GM18508 (cell line): ENCODE measurements around the gene TNS4.

Experiments used
- ATAC-seq: cut with Tn5 transposase; IDR thresholded peaks from one replicate; pipeline ENCODE4 v1.9.1; 2021; ENCODE audit warnings: moderate number of reproducible peaks; ENCODE audit not compliant: insufficient read depth, unreplicated experiment

TNS4 gene

DNA sequence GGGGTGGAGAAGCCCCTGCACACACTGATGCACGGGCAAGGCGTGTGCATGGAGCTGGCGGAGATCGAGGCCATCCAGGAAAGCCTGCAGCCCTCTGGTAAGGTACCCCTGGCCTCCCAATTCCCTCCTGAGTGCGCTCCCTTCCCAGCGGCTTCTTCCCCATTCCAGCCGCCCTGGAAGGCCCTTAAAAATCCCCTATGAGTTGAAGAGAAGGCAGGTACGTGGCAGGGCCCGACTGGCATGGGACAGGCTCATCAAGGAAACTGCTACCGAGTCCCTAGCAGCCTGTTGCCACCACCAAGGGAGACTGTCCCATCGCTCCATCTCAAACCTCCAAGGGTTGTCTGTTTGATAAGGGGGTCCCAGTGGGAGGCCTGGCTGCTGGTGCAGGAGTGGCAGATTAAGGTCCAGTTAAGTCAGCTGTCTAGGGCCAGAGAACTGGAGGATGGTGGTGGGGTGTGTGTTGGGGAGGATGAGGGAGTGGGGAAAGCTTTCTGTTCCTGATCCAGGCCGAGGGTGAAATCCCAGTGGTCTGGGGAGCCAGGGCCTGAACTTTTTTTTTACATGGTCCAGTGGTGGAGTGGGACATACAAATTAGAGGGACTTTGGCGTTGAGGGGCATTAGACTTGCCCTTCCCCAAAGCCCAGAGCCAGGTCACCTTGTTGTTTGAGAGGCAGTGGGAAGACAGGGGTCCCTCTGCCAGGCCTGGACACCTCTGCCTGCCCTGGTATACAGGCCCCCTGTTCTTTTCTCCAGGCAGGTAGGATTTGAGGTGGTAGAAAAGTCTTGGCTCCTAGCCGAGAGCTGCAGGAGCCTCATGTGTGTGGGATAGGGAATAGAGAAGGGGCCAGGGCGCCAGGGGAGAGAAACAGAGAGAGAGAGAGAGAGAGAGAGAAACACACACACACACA, 57.2 kb downstream of the TNS4 start:
- ATAC-seq, result no peak

DNA sequence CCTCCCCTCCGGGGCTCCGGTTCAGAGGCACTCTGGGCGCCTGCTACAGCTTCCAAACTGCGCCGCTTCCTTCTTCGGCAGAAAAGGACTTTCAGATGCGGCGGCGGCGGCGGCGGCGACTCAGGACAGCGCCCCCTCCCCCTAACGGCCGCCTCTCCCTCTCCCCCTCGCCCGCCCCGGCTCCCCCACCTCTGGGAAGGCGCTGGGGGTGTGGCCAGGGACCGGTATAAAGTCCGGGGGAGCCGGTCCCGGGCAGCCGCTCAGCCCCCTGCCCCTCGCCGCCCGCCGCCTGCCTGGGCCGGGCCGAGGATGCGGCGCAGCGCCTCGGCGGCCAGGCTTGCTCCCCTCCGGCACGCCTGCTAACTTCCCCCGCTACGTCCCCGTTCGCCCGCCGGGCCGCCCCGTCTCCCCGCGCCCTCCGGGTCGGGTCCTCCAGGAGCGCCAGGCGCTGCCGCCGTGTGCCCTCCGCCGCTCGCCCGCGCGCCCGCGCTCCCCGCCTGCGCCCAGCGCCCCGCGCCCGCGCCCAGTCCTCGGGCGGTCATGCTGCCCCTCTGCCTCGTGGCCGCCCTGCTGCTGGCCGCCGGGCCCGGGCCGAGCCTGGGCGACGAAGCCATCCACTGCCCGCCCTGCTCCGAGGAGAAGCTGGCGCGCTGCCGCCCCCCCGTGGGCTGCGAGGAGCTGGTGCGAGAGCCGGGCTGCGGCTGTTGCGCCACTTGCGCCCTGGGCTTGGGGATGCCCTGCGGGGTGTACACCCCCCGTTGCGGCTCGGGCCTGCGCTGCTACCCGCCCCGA, 58.0 kb downstream of the TNS4 start, which contains the start of gene IGFBP4:
TSS of gene IGFBP4 (plus strand) at position 255 of the 792 bp plus-strand sequence. CDS start at position 541, 286 bp downstream.
- no peak for ATAC-seq

DNA sequence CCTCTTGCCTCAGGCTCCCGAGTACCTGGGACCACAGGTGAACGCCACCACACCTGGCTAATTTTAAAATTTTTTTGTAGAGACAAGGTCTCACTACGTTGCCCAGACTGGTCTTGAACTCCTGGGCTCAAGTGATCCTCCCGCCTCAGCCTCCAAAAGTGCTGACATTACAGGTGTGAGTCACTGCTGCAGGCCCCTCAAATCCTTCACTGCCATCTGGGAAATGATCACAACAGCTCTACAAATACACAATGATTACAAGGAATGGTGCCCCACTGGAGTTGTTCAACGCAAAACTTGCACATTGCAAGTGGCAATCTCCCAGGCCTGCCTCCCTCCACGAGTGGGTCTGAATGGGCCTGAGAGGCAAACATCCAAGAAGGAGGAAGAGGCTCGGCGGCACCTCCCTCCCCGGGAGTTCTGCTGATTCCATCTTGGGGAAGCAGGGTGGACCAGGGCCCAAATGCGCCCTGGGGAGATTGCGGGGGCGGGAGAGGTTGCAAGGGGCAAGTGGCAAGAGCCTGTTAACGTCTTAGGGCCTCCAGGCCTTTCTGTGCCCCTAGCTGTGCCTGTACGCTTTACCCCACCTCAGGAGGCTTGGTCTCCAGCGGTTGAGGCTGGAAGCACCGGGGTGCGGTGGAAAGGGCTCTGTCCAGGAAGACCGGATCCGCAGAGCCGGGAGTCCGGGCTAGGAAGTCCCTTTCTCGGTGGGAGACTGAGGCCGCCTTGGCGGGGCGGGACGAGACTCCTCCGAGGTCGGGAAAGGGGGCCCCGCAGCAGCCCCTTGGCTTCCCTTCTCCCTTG, 58.8 kb downstream of the TNS4 start:
- no peak for ATAC-seq

DNA sequence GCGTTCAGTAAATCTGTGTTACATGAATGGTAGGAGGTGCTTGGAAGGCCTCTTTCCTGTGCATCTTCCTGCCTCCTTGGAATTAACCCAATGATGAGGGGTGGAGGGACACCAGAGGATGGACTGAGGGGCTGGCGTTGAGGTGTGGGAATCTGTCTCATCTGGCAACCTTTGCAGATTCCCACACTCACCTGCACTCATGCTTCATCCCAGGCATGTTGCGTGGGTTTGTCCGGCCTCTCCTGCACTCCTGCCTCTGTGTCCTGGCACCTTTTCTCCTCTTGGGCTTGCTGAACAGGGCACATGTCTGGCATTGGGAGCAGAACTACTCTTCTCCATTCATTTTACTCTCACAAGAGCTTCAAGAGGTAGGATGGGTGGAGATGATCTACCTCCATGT, 61.3 kb downstream of the TNS4 start:
- ATAC-seq, result no peak

DNA sequence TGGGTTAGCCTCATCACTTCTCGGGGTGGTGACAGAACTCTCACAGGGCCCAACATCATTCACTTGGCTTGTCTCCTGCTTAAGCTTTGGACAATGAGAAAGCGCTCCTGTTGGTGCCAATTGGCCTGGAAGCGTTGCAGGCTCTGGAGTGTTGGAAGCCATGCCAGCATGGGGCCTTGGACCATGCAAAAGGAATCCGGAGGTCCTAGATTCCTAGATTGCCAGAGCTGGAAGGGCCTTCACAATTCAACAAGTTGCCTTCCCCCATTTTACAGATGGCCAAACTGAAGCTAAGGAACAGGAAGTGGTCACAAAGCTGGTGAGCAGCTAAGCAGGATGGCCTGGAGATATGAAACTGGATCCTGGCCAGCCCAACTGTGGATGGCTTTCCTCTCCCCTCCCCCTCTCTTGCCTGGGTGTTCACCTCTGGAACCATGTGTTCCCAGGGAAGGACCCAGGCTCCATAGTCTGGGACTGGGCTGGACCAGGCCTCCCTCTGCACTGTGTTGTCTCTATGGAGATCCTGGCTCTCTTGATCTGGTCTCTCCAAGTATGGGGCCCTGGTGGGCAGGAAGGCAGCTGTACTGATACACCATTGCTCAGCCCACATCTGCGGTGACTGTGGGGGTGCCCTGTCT, 64.2 kb downstream of the TNS4 start:
- no peak for ATAC-seq

DNA sequence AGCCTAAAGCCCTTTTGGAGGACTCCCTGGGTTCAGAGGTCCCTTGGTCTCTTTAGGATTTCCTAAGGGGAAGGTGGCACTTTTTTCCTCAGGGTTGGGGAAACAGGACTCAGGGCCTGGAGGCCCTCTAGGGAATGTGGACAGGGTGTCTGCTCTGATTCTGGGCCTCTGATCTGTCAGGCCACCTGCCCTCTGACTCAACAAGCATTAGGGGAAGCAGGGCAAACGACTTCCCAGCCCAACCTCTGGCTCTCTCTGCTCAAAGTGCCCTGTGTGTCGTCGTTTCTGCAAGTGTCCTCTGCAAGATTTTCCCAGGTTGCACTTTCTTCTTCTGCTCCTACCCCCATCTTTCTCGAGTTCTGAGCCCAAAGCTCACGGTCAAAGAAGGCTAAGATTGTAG, 64.8 kb downstream of the TNS4 start:
- no peak for ATAC-seq

DNA sequence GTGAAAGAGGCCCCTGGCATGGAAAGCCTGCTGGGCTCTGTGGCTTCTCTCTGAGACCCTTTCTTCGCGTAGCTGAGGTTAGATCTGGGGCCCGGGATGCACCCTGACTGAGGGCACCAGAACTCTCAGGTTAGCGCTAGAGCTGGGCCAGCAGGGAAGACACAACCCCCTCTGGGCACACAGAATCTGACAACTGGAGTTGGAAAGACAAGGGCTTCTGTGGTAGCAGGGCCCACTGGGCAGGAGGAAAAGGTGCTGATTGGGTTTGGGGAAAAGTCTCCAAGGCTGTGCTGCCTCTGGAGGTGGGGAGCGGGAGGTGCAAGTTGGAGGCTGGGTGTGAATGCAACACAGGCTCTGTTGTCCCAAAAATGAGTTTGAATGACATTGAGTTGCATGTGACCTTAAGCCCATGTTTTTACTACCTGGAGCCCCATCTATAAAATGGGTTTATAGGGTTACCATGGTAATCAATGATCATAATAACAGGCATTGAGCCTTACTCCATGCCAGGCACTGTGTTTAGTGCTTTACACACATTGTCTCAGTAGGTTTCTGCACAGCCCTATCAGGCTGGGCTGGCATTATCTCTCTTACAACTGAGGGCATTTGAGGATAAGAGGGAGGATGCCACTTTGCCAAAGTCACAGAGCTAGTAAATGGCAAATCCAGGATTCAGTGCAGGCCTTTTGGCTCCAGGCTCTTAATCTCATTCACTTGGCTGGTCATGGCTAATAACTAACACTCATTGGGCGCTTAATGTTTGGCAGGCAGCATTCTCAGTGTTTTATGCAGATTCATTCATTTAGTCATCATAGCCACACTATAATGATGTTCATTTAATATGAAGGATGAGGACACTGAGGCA, 67.6 kb downstream of the TNS4 start:
- no peak for ATAC-seq

DNA sequence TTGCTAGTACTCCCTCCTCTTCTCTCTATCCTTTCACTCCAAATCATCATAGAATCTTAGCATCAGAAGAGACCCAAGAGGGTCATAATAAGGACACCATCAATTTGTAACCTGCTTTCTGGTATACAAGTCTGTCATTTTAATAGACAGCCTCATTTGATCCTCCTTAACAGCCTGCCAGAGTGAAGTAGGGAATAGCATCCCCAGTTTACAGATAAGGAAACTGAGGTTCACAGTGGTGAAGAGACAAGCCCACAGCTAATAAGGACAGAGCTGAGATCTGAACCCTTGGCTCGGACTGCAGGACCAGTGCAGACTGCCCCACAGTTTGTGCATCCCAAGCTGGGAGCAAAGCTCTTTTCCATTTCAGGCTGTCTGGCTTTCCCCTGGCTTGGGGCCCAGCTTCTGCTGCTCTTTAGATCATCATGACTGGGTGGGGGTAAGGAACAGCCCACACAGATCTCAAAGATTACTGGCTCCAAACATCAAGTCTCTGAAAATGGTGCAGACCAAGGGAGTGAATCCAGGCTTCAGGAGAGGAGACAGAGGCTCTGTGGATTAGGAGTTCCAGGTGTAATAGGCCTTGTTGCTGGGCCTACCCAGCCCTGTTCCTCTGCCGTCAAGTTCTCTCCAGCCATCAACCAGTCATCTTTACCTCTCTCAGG, 68.4 kb downstream of the TNS4 start:
- no peak for ATAC-seq

DNA sequence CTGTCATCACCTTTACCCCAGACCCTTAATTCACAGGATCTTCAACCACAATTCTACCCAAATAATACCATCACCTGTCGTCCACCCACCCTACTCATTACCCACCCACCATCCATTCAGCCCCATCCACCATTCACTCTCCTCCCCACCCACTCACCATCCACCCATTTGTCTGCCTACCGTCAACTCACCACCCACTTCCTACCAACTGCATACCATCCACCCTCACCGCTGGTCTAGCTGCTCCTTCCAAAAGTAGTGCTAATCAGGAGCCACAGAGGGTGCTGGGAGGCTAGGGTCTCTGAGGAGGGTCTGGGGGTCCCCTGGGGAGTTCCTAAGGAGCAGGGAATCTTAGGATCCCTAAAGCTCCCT, 70.2 kb downstream of the TNS4 start:
- ATAC-seq, result no peak

DNA sequence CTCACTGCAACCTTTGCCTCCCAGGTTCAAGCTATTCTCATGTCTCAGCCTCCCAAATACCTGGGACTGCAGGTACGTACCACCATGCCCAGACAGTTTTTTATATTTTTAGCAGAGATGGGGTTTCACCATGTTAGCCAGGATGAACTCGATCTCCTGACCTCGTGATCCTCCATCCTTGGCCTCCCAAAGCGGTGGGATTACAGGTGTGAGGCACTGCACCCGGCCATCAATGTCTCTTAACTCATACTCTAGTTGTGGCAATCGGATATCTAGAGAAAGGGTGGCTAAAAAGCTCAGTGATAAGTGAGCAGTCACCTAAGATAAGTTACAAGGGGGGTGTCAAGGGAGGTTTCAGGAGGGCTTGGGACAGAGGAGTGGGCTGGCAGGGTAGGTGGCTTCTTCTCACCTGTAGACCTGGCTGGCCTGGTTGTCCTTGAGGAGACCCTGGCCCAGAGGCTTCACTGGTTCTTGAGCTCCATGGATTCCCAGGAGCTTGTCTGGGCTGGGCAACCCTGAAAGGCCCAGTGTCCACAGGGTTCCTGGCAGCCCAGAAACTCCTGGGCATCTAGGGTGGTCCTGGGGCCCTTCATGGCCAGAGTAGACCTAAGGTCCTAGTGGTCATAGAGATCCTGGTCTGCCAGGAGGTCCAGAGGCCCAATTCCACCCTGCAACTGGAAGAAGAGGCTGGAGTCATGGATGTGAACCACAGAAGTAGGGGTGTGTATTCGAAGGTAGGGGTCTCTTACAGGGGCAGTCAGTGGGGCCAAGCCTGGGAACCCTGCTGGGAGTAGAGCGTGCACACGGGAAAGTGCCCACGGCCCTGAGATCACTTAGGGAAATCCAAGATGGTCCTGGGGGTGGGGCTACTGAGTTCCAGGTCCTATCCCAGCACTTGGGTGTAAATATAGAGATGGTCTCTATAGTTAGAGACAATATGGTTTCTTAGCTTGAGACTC, 70.9 kb downstream of the TNS4 start:
- ATAC-seq, result no peak

DNA sequence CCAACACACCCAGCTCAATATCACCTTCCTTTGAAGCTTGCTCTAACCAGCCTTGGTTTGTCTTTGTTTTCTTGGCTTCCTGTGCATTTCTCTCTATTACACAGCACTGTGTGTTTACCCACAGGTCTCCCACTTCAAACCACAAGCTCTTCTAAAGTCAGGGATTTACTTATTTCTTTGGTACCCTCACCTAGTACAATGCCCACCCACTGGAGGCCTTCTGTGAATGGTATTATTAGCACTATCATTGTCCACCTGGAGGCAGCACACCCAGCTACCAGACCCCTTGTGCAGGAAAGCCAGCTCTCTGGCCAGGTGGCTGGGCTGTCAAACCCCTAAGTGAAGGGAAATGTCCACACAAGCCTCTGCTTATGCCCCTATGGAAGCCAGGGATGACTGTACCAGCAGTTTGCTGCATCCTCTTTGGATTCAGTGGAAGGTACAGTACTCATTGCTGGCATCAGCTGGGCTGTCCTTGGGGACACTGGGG, 74.4 kb downstream of the TNS4 start:
- ATAC-seq, result no peak
